Ecto neural progenitor cell (in vitro differentiated cells): ENCODE results near the gene MEFV.
"Not testable (repeated sequence)": the region's sequence is repeated elsewhere in the genome, so short reads cannot be mapped to it uniquely, and the experiment has no call there.

Experiments
- DNase-seq: peaks from one replicate; pipeline ENCODE4 v3.0.0-alpha.2; 2018; ENCODE audit warnings: low spot score

Gene MEFV, protein sequence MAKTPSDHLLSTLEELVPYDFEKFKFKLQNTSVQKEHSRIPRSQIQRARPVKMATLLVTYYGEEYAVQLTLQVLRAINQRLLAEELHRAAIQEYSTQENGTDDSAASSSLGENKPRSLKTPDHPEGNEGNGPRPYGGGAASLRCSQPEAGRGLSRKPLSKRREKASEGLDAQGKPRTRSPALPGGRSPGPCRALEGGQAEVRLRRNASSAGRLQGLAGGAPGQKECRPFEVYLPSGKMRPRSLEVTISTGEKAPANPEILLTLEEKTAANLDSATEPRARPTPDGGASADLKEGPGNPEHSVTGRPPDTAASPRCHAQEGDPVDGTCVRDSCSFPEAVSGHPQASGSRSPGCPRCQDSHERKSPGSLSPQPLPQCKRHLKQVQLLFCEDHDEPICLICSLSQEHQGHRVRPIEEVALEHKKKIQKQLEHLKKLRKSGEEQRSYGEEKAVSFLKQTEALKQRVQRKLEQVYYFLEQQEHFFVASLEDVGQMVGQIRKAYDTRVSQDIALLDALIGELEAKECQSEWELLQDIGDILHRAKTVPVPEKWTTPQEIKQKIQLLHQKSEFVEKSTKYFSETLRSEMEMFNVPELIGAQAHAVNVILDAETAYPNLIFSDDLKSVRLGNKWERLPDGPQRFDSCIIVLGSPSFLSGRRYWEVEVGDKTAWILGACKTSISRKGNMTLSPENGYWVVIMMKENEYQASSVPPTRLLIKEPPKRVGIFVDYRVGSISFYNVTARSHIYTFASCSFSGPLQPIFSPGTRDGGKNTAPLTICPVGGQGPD

DNA sequence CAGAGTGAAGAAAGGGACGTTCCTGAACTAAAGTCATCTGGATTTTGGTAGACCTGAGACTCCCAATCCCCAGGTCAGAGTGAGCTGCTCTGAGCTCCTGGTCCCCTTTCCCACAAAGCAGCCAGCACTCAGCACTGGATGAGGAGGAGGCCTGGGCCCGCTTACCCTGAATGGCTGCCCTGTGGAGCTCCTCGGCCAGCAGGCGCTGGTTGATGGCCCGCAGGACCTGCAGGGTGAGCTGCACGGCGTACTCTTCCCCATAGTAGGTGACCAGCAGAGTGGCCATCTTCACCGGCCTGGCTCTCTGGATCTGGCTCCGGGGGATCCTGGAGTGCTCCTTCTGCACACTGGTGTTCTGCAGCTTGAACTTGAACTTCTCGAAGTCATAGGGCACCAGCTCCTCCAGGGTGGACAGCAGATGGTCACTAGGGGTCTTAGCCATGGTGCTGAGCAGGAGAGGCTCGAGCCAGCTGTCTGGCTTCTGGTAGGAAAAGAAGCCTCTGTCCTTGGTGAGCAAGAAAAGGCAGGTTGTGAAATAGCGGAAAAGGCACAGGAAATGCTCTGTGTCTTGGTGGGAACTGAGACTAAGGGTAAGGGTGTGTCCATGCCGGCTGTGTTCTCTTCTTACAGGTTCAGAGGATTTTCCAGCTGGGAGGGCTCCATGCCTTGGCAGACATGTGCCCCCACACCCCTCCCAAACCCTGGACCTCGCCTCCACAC, at the start of gene MEFV:
MEFV (minus strand) TSS at position 488 of the 720 bp plus-strand sequence; CDS start at position 442, 46 bp downstream.
- DNase-seq, result no peak

DNA sequence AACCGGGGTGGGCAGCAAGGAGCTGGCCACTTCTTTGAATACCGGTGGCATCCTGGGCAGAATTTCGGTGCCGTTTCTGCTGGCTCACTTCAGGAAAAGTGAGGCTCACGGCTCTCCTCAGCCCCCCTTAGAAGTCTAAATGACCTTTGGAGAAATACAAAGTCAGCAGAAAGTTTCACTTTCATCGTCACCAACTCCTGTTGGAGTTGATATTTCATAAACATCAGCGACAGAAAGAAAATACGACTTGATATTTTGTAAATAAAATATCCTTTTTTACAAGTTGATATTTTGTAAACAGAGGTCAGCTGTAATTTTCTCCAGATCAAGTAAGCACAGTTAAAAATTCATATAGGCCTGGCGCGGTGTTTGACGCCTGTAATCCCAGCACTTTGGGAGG, 49.6 kb upstream of the MEFV start:
- no peak for DNase-seq

DNA sequence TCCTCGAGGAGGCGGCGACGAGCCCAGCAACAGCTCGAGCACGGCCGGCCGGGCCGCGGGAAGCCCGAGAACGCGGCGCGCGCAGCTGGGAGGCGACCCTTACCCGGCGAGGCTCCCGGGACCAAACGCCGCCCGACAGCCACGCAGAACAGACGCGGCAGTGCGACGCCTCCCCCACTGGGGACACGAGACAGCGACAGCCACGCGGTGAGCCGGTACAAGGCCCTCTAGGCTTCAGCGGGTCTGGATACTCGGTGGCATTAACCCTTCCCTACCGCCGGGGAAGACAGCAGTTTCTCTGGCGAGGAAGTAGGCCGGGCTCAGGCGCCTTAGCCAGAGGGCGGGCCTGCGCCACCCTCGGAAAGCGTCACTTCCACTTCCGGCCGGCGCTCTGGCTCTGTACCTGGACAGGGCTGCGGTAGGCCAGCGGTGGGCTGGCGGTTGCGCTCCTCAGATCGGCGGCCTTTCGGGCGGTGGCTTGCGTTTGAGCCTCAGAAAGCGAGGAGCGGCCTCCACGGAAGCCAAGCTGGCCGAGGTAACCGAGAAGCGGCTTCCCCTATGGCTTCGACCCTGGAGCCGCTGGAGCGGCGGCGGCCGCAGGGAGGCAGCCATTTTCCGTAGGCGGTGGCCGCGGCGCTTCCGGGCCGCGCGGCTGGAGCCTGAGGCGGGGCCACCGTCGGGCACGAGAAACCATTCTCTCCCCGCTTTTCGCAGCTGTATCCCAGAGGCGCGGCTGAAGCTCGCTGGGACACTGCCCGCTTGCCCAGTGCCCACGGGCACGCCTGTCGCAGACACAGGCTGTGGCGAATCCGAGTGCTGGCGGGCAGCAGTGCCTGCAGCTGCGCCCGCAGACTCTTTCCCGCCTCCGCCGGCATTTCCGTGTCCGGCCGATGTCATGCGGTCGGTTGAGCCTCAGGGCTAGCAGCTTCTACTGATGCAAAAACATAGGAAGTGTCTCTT, 49.0 kb upstream of the MEFV start, which contains the start of the genes TIGD7 and ZNF75A:
TIGD7 (minus strand) TSS at position 322 of the 960 bp plus-strand sequence. CDS start 4,816 bp downstream, outside the sequence.
ZNF75A (plus strand) TSS at position 389 of the 960 bp plus-strand sequence. CDS start 2,932 bp downstream, outside the sequence.
- peak; percentile 90 for DNase-seq

- no peak for DNase-seq
These were observed 47.9 kb upstream of the MEFV start for GRCh38 chr16:3304370-3304769.

GRCh38 chr16:3295783-3296182, 39.4 kb upstream of the MEFV start:
- no peak for DNase-seq

- DNase-seq, result no peak
These were observed 38.8 kb upstream of the MEFV start for GRCh38 chr16:3295209-3295608.

DNA sequence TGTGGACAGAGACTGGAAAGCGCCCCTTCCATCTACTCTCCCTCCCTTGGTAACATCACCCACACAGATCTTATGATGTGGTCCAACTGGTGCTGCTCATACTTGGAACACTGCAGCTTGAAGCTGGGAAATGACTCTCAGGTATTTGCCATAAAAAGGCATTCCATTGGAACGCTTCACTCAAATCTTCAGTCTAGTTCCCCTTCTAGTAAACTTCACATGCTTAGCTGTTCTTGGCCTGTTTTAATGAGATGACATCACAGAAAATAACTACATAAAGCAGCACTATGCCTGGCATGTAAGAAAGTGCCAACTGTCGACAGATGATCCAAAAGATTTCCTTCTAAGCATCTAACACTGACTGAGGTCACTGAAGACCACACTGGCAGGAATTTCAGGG, 36.2 kb upstream of the MEFV start:
- no peak for DNase-seq

DNA sequence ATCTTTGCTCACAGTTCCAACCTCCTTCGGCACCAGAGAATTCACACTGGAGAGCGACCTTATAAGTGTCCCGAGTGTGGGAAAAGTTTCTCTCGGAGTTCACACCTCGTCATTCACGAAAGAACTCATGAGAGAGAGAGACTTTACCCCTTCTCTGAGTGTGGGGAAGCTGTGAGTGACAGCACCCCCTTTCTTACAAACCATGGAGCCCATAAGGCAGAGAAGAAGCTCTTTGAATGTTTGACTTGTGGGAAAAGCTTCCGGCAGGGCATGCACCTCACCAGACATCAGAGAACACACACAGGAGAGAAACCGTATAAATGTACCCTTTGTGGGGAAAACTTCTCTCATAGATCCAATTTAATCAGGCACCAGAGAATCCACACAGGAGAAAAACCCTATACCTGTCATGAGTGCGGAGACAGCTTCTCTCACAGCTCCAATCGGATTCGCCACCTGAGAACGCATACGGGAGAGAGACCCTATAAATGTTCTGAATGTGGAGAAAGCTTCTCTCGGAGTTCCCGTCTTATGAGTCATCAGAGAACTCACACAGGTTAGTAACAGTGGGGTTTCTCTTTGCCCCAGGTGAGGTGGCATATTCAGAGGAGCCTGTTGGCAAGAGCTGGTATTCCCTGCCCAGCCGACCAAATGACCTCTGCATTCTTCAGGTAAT, 33.7 kb upstream of the MEFV start:
- DNase-seq, result no peak

- no peak for DNase-seq
These were observed 28.7 kb upstream of the MEFV start for GRCh38 chr16:3285131-3285530.

DNA sequence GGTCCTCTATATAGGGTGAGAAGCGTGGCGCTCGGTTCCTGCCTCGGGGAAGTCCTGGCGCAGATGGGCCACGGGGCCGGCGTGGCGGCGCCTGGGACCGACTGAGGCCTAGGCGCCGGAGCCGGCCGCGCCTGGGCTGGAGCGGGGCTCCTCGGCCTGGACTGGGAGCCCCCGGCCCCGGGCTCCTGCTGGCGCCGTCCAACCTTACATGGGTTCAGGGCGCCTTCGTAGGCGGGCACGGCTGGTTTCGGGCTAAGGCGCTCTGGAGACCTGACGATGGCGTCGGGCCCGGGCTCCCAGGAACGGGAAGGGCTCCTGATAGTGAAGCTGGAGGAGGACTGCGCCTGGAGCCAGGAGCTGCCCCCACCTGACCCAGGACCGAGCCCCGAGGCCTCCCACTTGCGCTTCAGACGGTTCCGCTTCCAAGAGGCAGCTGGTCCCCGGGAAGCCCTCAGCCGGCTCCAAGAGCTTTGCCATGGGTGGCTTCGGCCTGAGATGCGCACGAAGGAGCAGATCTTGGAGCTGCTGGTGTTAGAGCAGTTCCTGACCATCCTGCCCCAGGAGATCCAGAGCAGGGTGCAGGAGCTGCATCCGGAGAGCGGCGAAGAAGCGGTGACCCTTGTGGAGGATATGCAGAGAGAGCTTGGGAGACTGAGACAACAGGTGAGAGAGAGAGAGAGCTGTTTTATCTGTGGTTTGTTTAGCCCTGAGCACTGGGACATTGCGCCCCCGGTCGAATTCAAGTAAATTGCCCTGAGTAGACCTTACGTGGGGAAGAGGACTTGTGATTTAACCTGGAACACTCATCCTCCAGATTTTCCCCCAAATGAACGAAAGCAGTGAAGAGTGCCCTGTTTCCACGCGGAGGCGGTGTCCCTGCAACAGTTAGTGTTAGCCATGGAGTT, 27.4 kb upstream of the MEFV start:
- DNase-seq, result no peak

GRCh38 chr16:3282730-3283542, 26.5 kb upstream of the MEFV start, which contains the start of gene ZNF263:
Gene ZNF263 (plus strand): TSS chr16:3283491. CDS start chr16:3283819, 328 bp downstream.
- DNase-seq, result peak; percentile 97

DNA sequence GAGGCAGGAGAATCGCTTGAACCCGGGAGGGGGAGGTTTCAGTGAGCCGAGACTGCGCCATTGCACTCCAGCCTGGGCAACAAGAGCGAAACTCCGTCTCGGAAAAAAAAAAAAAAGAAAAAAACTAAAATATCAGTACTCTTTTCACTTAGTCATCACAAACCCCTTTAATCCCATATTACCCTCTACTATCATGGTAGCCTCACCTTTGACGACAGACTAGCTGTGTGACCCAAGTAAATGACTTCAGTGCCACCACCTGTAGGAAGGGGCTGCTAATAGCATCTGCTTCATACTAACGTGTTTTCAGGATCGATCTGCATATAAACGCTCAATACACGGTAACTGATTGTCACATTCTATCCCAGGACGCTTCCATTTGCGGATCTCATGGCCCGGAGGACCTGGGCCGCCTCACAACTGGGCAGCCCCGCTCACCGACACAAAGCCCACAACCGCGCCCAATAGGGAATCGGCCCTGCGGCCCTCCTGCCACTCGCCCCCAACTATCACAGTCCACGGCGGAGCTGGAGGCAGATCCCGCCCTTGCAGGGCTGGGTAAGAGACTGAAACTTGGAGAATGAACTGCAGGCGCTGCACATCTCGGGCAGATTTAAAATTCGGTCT, 25.8 kb upstream of the MEFV start:
- DNase-seq, result no peak

DNA sequence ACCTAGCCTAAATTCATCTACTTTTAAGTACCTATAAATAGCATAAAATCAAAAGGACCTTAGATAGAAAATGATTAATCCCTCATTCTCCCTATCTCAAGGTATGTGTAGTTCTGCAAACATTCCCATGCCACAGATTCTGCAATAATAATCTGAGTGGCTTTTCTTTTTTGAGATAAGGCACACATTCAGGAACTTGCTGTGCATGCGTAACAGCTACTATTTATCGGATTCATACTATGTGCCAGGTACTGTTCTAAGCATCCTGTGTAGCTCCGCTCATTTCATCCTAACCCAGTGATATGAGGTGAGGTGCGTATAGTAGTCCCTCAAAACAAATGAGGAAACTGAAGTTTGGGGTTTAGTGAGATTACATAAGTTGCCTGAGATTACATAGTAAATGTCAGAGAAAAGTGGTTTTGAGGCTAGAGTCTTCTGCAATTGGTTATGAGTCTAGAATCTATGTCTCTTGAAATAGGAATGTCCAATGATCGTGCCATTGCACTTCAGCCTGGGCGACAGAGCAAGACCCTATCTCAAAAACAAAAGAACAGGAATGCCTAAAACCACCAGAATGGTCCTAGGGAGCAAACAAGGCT, 24.9 kb upstream of the MEFV start:
- no peak for DNase-seq

GRCh38 chr16:3276679-3277078, 20.2 kb upstream of the MEFV start:
- no peak for DNase-seq

- DNase-seq, result no peak
These were observed 18.5 kb upstream of the MEFV start for GRCh38 chr16:3274947-3275346.

DNA sequence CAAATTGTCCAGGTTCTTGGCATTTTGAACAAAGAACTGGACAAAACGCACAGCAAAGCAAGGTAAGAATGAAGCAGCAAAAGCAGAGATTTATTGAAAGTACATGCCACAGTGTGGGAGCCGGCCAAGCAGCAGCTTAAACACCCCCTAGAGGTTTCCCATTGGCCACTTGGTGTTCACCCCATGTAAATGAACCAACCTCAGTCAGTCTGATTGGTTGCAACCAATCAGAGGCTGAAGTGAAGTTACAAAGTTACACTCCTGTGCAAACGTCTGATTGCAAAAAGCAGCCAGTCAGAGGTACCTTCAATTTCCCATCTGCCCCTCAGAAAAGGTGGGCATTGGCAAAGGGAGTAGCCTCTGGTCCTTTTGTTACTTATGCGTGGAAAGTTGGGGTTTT, 18.1 kb upstream of the MEFV start:
- no peak for DNase-seq

DNA sequence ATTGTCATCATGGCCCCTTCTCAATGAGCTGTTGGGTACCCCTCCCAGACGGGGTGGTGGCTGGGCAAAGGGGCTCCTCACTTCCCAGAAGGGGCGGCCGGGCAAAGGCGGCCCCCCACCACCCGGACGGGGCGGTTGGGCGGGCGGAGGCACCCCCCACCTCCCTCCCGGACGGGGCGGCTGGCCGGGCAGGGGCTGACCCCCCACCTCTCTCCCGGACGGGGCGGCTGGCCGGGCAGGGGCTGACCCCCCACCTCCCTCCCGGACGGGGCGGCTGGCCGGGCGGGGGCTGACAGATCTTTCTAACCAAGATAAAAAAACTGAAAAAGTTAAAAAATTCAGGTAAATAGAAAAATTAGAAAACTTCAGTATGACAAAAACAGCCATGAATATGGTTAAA, 14.8 kb upstream of the MEFV start:
- DNase-seq, result not testable (repeated sequence)

- not testable (repeated sequence) for DNase-seq
These were observed 14.3 kb upstream of the MEFV start for GRCh38 chr16:3270718-3271117.
